Parathyroid adenoma (tissue), 2 donors: ENCODE measurements around the gene LPXN.

Source experiments
- H2AFZ ChIP-seq: fragments of 300-600 bp; sonication (generic); one replicate; pipeline ENCODE4 v1.7.0; 2017; ENCODE audit warnings: antibody characterized with exemption, mild to moderate bottlenecking
- H3K27ac ChIP-seq: fragments of 300-600 bp; sonication (generic); one replicate; pipeline ENCODE4 v1.7.0; 2017
- H3K27me3 ChIP-seq: fragments of 300-600 bp; sonication (generic); one replicate; pipeline ENCODE4 v1.7.0; 2017; ENCODE audit warnings: low read length; ENCODE audit not compliant: control insufficient read depth, insufficient read depth
- H3K36me3 ChIP-seq: fragments of 300-600 bp; sonication (generic); one replicate; pipeline ENCODE4 v1.7.0; 2017; ENCODE audit warnings: low read length; ENCODE audit not compliant: control insufficient read depth, insufficient read depth
- H3K4me1 ChIP-seq: fragments of 300-600 bp; sonication (generic); one replicate; pipeline ENCODE4 v1.7.0; 2017; ENCODE audit warnings: control low read depth
- H3K4me2 ChIP-seq: fragments of 300-600 bp; sonication (generic); one replicate; pipeline ENCODE4 v1.7.0; 2017; ENCODE audit warnings: low read length
- H3K4me3 ChIP-seq: fragments of 300-600 bp; sonication (generic); one replicate; pipeline ENCODE4 v1.7.0; 2017; ENCODE audit warnings: low read depth, low read length
- H3K79me2 ChIP-seq: fragments of 300-600 bp; sonication (generic); one replicate; pipeline ENCODE4 v1.7.0; 2017; ENCODE audit warnings: control low read depth
- H3K9ac ChIP-seq: fragments of 300-600 bp; sonication (generic); one replicate; pipeline ENCODE4 v1.7.0; 2017; ENCODE audit warnings: mild to moderate bottlenecking
- H3K9me3 ChIP-seq: fragments of 300-600 bp; sonication (generic); one replicate; pipeline ENCODE4 v1.7.0; 2017; ENCODE audit warnings: low read length; ENCODE audit not compliant: control insufficient read depth
- TF ChIP-seq, protein P1 (sequence below): fragments of 300-600 bp; sonication (generic); IDR thresholded peaks from one replicate; pipeline ENCODE4 v1.7.0; 2017; ENCODE audit warnings: antibody characterized with exemption, mild to moderate bottlenecking
- donor health status: primary hyperparathyroidism.

LPXN gene

DNA sequence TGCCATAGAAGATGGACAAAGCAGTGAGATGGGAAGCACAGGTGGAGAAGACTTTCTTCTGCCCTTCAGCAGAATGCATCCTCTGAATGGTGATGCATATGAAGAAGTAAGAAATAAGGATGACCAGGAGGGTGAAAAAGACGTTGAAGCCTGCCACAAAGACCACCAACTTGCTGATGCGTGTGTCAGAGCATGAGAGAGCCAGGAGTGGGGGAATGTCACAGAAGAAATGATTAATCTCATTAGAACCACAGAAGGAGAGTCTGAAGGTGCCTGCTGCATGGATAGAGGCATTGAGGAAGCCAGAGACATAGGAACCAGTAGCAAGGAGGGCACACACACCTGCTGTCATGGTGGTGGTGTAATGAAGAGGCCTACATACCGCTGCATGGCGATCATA lies 68.3 kb downstream of the LPXN start:
- Histone ChIP-seq H3K4me2 (no peak overlapping the region), H3K4me1 (no peaks in the 10 kb centered on the region), H3K36me3 (no peaks in the 10 kb centered on the region), H3K79me2 (no peaks in the 10 kb centered on the region), H3K27me3 (no peaks in the 10 kb centered on the region), H3K9ac (no peak overlapping the region), H2AFZ (no peak overlapping the region), H3K4me3 (no peak overlapping the region), H3K27ac (no peak overlapping the region), H3K9me3 (no peaks in the 10 kb centered on the region)
- TF ChIP-seq, protein P1, sequence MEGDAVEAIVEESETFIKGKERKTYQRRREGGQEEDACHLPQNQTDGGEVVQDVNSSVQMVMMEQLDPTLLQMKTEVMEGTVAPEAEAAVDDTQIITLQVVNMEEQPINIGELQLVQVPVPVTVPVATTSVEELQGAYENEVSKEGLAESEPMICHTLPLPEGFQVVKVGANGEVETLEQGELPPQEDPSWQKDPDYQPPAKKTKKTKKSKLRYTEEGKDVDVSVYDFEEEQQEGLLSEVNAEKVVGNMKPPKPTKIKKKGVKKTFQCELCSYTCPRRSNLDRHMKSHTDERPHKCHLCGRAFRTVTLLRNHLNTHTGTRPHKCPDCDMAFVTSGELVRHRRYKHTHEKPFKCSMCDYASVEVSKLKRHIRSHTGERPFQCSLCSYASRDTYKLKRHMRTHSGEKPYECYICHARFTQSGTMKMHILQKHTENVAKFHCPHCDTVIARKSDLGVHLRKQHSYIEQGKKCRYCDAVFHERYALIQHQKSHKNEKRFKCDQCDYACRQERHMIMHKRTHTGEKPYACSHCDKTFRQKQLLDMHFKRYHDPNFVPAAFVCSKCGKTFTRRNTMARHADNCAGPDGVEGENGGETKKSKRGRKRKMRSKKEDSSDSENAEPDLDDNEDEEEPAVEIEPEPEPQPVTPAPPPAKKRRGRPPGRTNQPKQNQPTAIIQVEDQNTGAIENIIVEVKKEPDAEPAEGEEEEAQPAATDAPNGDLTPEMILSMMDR, result no peak

DNA sequence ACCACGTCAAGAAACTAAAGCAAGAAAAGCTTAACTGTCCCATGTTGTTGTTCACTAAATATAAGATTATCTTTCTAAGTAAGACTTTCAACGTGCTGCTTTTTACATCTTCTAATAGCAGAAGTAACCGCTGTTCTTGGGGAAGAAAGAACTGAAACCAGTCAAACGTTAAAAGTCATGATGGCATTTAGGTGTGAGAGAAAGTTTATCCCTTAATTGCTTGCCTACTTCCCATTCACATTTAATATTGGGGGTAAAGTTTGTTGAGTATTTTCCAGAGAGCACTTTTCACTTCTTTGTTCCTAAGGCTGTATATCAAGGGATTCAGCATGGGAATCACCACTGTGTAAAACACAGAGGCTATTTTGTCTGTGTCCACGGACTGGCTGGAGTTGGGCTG lies 68.7 kb downstream of the LPXN start:
- TF ChIP-seq, protein P1, result no peak
- H3K27ac ChIP-seq, result no peak overlapping the region

DNA sequence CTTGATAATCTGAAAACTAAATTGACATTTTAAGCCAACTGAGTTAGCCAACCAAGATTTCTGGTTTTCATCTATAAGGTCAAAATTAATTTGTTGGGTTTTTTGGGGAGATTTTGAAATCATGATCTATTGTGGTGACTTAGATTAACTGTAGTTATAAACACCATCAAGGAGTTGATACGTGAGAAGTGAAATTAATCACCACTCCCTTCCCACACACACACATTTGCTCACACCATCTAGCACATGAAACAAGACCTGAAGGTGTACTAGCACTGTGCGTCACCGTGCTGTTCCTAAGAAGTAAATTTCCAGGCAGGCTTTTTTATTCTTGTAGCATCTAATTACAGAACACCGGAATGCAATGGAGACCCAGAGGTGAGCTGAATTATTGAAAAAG lies 69.8 kb downstream of the LPXN start:
- Histone ChIP-seq H3K79me2 (no peaks in the 10 kb centered on the region), H2AFZ (no peak overlapping the region), H3K27me3 (no peaks in the 10 kb centered on the region), H3K9ac (no peak overlapping the region), H3K4me2 (no peak overlapping the region), H3K9me3 (no peaks in the 10 kb centered on the region), H3K27ac (no peak overlapping the region), H3K4me1 (no peaks in the 10 kb centered on the region), H3K4me3 (no peak overlapping the region), H3K36me3 (no peaks in the 10 kb centered on the region)
- TF ChIP-seq, protein P1, result no peak

More for the DNA sequence above, 68.7 kb downstream of the LPXN start:
- Histone ChIP-seq H3K4me1 (no peaks in the 10 kb centered on the region), H3K9me3 (no peaks in the 10 kb centered on the region), H3K36me3 (no peaks in the 10 kb centered on the region), H3K9ac (no peak overlapping the region), H3K4me2 (no peak overlapping the region), H3K79me2 (no peaks in the 10 kb centered on the region), H3K27me3 (no peaks in the 10 kb centered on the region), H2AFZ (no peak overlapping the region), H3K4me3 (no peak overlapping the region)

DNA sequence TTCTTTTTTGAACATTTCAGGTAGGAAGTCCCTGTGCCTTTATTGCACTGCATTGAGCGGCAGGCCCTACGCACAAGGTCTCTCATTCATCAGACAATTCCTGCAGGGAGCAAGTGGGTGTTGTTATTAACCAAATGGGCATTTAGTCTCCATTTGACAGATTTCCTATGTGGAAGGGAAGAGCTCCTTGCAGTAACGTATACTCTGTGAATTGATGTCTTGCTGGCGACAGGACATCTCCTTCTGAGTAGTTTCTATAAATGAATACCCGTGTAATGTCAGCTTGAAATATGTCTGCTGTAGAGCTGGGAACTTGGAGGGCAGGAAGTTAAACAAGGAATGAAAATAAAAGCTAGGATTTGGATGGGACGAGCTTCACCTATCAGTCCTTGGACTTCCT lies 71.4 kb downstream of the LPXN start:
- TF ChIP-seq, protein P1, result no peak
- no peak overlapping the region for H3K27ac ChIP-seq
- no peaks in the 10 kb centered on the region for H3K79me2 ChIP-seq
- no peaks in the 10 kb centered on the region for H3K36me3 ChIP-seq
- no peak overlapping the region for H2AFZ ChIP-seq
- H3K4me1 ChIP-seq, result no peaks in the 10 kb centered on the region
- no peak overlapping the region for H3K4me3 ChIP-seq
- no peaks in the 10 kb centered on the region for H3K27me3 ChIP-seq
- no peak overlapping the region for H3K9ac ChIP-seq
- H3K4me2 ChIP-seq, result no peak overlapping the region
- no peaks in the 10 kb centered on the region for H3K9me3 ChIP-seq

DNA sequence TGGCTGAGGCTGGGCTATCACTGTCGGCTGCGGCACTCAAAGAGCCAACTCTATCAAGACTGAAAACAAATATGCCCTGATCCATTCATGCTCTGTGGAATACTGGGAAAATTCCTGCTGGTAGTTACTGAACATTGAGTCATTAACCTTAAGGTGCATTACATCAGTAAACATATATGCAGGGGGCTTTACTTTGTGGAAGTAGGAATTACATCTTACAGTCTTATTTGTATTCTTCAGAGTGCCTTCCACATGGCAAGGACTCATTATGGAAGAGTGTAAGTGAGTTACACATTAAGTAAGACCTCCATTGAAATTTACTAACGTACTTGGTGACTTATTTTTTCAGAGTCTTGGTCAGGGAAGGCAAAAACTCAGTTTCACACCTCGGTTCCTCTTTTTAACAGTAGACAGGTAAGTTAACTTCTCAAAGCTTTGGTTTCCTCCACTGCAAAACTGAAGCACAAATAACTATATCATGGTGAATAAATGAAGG lies 72.2 kb downstream of the LPXN start:
- H3K4me1 ChIP-seq, result no peaks in the 10 kb centered on the region
- no peak overlapping the region for H3K9ac ChIP-seq

More for the DNA sequence above, 72.2 kb downstream of the LPXN start:
- Histone ChIP-seq H2AFZ (no peak overlapping the region), H3K4me3 (no peak overlapping the region), H3K27me3 (no peaks in the 10 kb centered on the region), H3K36me3 (no peaks in the 10 kb centered on the region), H3K79me2 (no peaks in the 10 kb centered on the region), H3K9me3 (no peaks in the 10 kb centered on the region), H3K4me2 (no peak overlapping the region), H3K27ac (no peak overlapping the region)
- TF ChIP-seq, protein P1, result no peak
